GM20431 (cell line): Measurements from ENCODE around the gene BUD23.

Experiments used
- in situ Hi-C: fragments of 300-500 bp; cut with MseI, MboI; formaldehyde crosslinking; loops from one replicate; pipeline ENCODE4 v1.15.0; 2020; ENCODE audit warnings: low sequenced_read_pairs; ENCODE audit not compliant: unreplicated experiment

BUD23 gene

DNA sequence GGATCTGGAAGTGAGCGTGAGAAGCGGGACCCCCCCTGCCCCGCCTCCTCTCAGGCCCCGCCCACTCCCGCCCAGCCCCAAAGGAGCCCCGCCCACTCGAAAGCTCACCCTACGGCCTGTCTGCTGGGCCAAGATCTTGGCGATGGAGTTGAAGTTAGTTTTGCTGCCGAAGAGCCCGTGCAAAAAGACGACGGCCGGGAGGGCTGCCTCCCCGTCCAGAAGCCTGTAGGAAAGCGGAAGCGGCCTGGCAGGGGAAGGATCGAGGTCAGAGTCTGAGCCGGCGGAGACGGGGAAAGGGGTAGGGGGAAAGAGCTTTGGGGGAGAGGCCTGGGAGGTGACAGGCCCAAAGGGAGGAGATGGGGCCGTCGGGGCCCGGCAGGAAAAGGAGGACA is 54.8 kb downstream of the BUD23 start:
- in situ Hi-C loops, result loop anchor here (10.0 kb wide), 1 partner anchor 133 kb away; no protein-coding TSS in a partner anchor

DNA sequence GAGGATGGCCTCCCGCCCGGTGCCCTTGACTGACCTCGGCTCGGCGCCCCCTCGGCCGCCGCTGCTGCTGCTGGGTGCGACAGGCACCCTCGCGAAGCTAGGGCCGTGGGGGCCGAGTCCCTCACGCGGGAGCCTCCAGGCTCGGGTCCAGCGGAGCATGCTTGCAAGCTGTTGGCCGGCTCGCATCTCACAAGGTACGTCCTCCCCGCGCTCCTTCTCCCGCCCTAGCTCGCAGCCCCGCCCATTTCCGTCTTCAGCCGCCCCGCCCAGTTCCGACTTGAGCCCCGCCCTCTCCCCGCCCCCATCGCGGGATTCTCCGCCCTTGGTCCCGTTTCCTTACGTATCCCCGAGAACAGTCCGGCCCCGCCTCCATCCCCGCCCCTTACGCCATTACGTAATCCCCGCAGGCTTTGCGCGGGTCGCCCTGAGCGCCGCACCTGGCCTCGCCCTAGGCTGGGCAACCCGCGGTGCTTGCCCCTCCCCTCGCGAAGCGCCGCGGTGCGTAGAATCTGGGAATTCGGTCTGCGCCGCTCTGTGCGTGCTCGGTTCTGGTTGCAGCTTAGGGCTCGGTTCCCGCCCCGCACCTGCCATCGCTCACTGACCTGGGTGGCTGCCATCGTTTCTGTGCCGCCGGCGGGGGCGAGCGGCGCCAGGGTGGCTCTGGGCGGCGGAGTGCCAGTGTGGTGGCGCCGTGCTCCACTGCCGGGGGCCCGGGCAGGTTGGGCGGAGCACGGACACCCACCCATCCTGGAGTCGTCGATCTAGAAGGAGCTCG is 55.4 kb downstream of the BUD23 start, which contains the start of gene ABHD11:
ABHD11 (minus strand) TSS at position 191 of the 775 bp plus-strand sequence; CDS start at position 159, 32 bp downstream.
- in situ Hi-C loops, result loop anchor here (10.0 kb wide), 1 partner anchor 134 kb away; no protein-coding TSS in a partner anchor

DNA sequence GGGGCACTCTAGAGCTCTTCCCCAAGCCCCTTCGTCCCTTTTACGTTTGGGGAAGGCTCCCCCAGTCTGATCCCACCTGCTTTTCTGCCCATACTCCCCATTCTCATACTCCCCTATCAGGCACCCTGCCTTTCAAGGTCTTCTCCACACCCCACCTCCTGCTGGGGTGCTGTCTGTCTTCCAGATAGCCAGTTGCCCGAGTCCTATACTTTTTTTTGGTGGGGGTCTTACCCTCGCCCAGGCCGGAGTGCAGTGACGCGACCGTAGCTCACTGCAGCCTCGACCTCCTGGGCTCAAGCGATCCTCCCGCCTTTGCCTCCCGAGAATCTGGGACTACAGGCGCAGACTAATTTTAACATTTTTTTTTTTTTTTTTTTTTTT is 56.0 kb downstream of the BUD23 start:
- in situ Hi-C loops, result loop anchor here (10.0 kb wide), 1 partner anchor 135 kb away; no protein-coding TSS in a partner anchor

DNA sequence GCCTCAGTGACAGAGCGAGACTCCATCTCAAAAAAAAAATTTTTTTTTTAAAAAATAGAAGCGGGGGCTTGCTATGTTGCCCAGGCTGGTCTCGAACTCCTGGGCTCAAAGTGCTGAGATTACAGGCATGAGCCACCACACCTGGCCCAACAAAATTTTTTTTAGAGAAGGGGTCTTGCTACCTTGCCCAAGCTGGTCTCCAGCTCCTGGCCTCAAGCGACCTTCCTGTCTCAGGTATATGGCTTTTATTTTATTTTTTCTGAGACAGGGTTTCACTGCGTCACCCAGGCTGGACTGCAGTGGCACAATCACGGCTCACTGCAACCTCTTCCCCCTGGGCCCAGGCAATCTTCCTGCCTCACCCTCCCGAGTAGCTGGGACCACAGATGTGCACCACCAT is 56.8 kb downstream of the BUD23 start:
- in situ Hi-C loops, result no loop called here

DNA sequence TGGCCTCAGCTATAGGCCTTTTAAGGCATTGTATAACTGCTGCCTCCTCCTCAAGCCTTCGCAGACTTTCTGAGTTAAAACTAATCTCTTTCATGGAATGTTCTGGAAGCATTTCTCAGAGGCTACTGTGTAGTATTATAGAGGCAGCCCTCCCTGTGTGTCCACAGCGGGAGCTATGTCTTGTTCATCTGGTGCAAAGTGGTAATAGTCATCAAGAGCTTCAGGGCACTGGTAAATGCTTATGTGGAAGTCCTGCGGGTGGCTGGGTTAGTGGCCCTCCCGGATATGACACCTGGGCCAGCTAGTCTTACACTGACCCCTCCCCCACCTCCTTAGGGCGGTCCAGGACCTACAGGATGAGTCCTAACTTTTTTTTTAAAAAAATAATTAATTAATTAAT is 57.4 kb downstream of the BUD23 start:
- in situ Hi-C loops, result no loop called here

DNA sequence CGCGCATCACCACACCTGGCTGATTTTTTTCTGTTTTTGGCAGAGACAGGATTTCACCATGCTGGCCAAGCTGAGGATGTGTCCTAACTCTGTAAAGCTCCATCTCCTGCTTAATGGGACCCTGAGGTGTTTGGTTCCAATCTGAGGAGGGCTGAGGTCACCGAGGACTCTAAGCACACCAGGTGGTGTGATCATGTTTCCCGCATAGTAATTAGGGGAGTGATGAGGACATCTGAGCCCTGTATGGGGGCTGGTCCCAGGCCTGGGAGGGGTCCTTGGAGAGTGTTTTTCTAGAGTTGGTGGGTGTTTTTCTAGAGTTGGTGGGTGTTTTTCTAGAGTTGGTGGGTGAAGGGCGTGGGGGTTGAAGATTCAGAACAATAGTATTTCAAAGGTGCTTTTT is 58.2 kb downstream of the BUD23 start:
- in situ Hi-C loops, result no loop called here

DNA sequence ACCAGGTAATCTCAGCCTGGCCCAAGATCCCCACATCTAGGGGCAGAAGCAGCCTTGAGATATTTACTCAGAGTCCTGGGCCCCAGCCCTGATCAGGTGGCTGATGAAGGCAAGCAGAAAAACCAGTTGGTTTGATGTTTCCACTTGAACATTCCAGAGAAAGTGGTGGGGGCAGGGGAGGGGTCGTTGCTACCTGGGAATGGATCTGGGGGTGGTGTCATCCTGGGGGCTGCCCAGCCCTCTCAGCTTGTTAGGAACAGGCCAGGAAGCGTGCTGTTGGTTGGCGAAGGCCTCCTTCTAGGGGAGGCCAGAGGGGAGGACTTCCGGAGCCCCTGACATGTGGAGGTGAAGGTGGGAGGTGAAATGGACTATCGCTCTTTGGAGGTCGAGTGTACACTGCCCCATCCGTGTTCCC is 58.9 kb downstream of the BUD23 start:
- in situ Hi-C loops, result no loop called here

DNA sequence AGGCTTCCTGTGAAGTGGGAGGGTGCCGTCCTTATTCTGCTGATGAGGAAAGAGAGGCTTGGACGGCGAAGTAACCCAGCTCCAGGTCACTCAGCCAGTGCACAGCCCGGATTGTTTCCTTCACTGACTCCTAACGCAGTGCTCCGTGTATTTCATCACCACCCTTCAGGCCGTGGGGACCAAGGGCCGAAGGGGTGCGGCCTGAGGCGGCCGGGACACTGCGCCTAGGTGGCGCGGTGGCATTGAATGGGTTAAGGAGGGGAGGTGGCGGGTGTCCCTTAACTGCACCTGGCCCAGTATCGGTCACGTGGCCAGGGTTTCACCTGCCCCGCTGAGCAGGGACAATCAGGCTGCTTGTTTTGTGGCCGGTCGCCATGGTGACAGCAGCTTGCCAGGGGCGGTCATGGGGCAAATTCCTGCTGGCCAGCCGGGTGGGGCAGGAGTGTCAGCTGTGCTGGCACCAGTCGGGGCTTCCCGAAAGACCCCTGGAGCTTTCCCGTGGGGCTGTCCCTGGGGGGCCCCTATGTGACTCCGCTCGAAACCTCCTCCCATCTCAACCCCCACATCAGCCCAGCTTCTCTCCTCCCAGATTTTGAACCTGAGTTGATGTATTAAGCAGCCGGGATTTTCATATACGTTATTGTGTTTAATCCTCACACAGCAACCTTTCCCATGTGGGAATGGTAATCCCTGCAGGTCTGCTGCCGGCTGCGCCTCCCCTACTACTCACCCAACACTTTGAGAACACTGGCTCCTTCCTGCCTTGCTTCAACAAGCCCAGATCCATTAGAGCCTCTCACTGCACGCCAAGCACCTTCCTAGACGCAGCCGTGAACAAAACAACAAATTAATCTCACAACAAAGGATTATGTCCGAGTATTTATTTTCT is 59.6 kb downstream of the BUD23 start:
- in situ Hi-C loops, result no loop called here

DNA sequence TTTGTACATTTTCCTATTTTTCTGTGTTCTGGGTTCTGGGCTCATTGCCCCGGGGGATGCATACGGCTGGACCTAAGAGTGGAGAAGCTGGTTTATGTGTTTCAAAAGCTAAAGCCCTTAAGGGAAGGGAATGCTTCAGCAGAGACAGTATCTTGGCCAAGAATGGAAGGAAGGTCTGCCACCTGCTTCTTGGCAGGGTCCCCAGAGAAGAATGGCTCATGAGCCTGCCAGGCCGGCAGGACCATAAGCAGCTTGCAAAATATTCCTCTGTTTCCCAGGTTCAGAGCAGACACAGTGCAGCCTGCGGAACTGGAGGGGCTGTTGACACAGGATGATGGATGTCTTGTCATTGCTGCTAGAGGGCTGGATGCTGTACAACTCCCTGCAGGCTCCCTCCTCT is 63.0 kb downstream of the BUD23 start:
- in situ Hi-C loops, result no loop called here
